ENCODE results near the gene SLC27A4.

Gene SLC27A4

DNA sequence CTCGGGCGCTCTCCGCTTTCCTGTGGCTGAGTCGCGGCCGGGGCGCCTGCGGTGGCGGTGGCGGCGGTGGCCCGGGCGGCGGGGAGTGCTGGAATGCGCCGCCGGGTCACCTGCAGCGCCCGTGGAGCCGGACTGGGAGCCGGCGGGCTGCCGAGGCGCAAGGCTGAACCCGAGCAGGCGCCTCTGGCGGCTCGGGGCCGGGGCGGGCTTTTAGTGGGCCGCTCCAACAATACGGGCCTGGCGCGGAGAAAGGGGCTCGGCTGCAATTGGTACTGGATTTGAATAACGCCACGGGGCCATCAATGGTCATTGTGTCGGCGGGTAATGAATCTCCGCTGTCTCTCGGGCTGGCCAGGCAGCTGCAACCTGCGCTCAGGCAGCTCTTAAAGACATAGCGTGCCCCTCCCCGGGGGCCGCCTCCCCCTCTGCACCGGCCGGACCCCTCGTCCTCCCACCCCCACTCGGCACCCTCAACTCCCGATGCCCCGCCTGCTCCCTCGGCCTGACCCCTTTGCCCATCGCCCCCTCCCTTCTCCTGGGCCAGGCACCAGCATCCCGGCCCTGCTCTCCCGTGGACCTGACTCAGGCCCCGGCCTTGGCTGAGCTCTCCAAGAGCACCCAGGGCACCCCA lies 52.9 kb downstream of the SLC27A4 start:
- no peak for FAIRE-seq

DNA sequence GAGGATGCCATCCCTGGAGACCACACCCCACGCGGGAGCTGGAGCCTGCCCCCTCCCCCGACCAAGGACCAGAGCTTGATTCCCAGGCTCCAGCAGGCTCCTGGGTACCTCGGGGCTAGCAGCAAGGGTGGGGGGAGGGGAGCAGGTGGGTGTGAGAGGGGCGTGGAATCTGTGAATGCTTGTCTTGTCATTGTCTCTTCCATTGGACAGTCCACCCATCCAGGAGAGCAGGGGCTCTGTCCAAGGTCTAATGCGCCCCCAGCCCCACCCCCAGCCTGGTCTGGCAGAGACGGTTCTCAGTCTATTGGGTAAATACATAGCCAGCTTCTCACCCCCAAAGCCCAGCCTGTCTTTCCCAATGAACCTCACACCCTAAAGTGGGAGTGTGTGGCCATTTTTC lies 53.6 kb downstream of the SLC27A4 start:
- no peak for FAIRE-seq

DNA sequence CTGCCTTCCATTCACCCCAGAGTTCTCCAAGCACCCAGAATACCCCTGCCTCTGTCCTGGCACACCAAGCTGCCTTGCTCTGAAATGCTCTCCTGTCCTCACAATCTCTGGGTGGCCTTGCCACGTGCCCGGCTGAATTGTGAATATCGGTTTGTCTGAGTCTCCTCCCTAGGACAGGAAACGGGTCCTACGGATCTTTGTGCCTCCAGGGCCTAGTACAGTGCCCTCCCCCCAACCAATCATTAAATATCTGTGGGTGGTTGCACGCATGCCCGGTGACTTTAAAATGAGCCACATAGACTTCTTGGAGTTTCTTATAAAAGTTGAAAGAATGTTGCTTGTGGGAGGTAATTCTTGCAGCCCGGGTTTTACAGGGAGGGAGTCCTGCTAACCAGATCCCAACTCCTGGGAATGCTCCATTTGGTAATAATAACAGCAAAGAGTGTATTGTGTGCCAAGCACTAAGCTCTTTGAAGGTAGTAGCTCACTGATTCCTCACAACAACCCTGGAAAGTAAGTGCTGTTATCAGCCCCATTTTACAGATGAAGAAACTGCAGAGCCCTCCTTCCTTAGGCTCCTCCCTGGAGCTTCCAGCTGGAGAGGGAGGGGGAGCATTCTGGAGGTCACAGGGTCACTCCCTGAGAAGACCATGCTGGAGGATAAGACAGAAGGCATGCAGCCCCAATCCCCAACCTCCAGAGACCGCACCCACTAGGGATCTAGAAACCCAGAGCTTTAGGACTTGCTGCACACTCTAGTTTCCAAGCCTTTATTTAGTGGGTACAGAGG lies 54.2 kb downstream of the SLC27A4 start:
- no peak for FAIRE-seq

DNA sequence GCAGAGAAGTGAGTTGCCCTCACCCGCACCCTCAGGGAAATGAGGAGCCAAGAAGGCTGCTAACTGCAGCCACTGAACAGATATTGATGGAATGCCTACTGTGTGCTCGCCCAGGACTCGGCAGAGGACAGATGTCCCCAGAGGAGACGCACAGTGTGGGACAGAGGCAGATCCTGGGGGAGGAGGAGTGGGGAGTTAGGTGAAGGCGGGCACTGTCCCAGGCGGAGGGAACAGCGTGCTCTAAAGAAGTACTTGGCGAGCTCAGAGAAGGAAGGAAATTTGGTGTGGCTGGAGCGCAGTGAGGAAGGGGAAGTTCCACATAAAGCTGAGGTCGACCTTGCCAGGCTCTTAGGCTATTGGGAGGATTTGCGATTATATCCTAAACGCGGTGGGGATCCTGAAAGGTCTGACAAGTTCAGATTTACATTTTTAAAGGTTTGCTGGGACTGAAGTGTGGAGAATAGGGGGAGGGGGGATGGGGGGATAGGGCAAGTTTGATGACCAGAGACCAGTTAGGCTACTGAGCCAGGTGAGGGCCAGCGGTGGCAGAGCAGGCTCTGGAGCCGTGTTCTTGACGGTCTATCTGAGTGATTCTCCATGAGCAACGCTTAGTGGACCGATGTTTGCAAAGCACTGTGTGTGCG lies 56.8 kb downstream of the SLC27A4 start:
- FAIRE-seq = no peak

DNA sequence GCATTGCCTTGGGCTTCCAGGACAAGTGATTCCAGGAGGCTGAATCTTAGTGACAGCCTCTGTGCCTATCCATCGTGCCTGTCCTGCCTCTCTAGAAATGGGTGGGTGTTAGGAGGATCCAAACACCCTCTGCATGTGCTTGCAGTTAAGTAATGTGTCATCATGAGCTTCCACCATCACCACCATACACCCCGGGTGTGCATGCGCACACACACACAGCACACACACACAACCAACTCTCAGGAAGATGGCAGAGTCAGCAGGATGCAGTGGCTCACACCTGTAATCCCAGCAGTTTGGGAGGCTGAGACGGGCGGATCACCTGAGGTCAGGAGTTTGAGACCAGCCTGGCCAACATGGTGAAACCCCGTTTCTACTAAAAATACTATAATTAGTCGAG lies 57.5 kb downstream of the SLC27A4 start:
- no peak for FAIRE-seq

DNA sequence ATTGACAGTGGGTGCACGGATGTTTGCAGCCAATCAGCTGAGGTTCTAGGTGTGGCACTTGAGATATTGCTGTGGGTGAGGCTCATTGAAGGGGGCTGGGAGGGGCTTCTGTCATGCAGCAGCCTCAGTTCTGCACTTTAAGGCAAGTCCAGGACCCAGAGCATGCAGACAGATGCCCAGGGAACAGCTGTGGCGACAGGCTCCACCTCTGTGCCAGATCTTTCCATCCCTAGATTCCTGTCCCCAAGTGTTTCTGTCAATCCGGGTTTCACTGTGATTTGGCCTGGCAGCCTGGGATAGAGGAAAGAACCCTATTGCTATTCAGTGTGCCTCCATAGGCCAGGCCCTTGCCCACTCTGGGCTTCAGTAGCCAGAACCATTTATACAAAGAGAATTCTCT lies 59.5 kb downstream of the SLC27A4 start:
- no peak for FAIRE-seq

DNA sequence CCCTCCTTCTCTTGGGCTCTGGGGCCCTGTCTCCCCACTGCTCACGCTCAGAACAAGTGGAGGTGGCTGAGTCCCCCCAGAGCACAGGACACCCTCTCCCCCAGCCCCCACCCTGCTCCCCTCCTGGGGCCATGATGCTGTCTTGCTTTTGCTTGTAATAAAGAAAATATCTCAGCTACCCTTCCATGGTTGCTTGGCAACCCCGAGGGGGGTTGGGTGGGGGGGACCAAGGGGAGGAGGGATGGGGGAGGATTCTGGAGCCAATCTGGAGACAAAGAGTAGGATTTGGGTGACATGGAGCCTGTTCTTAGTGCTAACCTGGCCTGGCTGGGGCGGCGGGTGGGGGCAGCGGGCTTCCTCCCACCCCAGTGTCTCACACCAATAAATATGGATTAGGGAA lies 64.2 kb downstream of the SLC27A4 start:
- no peak for FAIRE-seq

DNA sequence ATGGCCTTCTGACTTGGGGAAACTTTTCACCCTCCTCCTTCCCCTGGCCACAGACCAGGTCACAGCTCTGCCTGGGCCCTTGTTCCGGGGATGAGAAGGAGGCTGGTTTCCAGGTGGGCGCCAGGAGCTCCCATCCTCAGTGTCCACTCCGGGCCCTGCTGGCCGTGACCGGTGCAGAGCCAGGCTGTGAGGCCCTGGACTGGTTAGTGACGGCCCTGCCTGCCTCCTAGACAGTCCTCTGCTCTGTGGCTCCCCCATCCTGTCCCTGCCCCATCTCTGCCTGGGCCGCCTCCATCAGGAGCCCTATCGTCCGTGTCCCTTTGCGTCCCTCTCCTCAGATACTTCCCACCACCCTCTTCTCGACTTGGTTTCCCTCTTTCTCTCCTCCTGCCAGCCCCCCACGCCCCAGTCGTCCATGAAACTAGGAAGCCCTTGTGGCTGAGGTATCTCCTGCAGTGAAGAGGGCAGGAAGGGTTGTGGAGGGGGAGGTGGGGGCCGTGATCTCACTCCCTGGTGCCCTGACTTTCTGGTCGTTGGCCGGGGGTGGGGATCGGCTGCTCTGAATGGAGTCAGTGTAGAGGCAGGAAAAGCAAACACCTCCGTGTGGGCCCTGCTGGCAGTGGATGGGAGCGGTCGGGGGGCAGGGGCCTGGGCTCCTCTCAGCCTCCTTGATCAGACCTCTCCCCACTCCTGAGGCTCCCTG lies 64.9 kb downstream of the SLC27A4 start:
- no peak for FAIRE-seq

DNA sequence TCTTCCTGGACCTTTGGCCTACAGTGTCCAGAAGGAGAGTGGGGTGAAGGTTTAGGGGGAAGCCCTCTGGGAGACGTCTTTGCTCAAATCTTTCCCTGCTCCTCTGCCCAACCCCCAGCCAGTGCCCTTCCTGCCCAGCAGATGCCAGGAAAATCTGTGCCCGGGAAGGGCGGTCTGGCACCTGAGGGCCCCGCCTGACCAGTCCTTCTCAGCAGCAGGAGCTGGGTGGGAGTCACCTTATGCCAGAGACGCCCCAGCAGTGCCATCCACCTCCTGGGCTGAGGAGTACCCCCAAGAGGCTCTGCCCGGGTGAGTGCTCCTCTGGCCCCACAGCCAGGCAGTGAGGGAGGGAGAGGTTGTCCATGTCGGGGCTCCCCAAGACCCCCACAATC lies 65.4 kb downstream of the SLC27A4 start:
- FAIRE-seq = no peak

DNA sequence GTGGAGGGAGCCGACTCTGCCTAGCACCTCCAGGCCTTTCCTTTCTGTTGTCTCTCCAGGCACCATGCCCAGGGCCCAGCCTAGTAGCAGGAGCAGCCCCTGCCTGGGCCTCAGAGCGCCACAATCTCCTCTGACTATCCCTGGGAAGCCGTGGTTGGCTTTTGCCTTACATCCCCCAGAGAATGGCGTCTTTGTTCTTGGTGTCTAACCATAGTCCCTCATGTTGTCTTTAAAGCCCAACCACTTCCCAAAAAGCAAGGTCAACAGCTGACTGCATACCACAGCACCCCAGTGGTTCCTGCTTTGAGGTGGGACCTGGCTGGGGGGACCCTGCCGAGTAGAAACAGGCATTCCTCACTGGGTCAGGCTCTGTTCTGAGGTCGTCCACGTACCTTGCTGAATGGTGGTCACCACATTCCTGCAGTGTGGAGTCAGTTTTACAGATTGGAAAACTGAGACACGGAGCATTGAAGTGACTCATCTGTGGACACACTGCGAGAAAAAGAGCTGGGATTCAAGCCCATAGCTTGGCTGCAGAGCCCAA lies 66.6 kb downstream of the SLC27A4 start:
- FAIRE-seq = no peak

DNA sequence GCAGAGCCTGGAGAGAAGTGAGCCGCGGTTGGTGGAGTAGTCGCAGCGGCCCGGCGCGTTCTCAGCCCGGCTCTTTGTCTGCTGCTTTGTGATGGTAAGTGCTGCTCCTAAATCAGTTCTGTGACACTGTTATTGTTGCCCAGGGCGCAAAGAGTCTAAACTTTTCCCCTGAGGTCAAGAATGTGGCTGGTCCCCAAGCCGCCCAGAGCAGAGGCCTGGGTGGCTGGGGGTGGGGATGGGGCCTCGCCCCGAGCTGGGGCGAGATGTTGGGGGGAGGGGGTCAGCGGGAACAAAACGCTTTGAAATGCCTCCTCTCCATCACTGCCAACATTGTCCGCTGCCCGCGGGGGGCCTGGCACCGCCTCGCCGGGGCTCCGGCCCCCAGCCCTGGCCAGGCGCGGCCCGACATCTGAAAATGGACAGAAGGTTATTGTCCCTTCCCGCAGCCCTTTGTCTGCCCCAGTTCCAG lies 68.7 kb downstream of the SLC27A4 start:
- no peak for FAIRE-seq

DNA sequence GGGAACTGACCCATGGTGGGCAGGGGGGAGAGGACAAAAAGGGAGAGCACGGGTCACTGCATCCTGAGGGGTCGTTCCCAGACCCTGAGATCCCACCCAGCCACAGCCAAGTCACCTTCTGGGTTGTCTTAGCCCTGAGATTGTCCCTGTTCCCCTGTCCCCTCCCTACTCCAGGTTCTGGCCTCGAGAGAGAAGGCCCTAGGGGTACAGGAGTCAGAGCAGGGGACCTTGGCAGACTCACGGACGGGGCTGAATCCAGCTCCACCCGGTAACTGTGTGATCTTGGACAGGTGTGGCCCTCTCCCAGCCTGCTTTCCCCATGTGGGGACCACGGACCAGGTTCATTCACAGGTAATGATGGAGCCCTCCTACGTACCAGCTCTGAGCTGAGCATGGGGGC lies 69.1 kb downstream of the SLC27A4 start:
- FAIRE-seq = no peak

DNA sequence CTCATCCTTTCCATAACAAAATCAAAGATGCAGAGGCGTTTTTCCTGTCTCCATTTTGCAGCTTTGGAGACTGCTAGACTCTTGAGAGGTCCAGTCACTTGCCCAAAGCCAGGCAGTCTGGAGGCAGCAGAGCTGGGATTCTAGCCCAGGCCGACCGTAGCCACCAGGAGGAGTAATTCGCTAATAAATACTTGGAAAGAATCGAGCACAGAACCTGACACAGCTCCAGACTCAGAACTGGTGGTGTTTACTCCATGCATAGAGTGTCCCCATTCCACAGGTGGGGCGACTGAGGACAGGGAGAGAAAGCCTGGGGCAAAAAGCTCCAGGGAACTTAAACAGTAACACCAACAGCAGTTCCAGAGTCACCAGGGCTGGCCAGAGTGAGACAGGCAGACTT lies 69.7 kb downstream of the SLC27A4 start:
- FAIRE-seq = no peak

Measured in A204.1 (cell line).